GM21717 (cell line): Measurements from ENCODE around the gene OTULIN.

Experiments
- ATAC-seq: cut with Tn5 transposase; IDR thresholded peaks from one replicate; pipeline ENCODE4 v1.9.1; 2021; ENCODE audit warnings: mild to moderate bottlenecking, moderate library complexity; ENCODE audit not compliant: unreplicated experiment

Gene OTULIN

DNA sequence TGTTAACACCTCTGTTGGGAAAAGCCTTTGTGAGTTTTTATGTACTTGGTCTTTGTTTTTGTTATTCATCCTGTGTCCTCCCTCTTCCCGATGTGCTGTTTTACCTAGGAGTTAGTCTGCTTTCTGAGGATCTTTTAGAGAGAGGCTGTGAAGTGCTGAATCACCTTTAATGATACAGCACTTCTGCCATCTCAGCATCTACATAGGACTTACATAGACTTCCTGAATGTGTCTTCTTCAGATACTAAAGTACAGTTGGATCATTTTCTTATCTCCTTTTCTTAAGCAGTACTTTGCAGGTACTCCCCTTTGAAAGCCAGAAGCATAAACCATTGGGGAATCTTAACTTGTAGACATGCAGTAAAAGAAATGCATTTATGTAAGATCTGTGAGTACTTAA lies 31.5 kb downstream of the OTULIN start:
- ATAC-seq = no peak

DNA sequence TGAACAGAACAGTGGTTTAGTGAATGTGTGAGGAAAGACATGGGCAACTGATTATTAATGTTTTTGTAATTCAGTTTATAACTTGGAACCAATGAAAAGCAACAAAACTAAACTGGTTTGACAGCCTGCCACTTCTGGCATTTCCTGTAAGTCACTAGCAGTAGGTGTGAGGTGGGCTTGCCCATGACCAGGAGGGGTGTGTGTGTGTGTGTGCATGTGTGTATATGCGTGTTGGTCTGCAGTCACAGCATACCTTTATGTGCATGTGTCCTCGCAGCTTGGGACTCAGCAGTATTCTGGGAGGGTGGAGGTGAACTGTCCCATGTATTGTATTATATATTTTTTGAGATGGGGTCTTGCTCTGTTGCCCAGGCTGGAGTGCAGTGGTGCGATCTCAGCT lies 32.3 kb downstream of the OTULIN start:
- ATAC-seq = no peak

DNA sequence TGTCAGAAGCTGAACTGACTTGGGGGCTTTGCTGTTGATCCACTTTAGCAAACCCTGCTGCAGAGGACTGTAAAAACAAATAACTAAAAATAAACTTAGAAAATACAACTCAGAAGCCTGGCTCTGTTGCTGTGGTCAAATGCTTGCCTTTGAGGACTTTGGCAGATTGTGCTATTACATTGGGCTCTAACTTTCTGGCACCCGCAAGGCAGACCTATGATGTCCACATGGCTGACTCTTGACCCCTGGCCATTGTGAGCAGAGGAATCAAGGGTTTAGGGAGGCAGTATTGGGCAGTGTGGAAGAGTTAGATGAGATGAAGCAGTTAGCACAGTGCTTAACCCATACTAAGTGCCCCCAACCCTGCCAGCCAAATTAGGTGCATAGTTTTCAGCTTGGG lies 34.0 kb downstream of the OTULIN start:
- no peak for ATAC-seq

DNA sequence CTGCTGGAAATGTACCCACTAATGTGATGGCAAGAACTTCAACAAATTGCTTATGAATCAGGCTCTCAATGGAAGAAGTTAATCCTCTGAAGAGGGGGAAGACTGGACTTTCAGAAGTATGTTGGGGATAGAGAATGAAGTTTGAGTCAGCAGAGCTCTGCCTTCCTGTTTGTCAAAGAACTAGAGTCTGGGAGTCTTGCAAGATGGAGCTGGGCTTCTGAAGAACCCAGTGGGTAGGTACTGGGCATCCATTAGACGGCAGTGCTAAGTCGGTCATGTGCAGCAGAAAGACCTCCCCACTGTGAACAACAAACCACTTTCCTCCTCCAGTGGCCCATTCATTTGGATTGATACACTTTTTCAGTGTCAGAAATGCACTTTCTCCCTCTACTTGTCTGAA lies 34.6 kb downstream of the OTULIN start:
- ATAC-seq = no peak

DNA sequence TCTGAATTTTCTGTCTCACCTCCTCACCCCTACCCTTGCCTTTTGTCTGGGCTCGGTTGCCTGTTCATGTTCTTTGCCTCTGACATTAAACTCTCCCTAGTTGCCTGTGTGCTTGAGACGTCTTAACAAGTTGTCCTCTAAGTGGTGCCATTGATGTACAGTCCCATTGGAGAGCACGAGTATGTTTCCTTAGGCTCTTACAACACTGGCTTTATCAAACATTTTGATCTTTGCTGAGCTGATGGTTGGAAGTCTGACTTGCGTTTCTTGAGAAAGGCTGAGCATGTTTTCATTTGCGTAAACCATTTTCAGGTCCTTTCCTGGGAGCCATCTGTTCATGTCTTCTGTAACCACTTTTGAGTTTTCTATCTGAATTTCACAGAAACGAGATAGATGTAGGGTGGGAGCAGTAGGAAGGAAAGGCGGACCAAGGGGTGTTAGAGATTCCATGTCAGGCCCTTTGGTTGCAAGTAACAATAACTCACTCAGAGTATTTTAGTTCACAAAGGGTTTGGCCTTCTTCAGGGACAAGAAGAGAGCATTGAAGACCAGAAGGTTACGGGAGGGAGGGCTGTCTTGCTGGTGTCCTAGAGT lies 35.4 kb downstream of the OTULIN start:
- ATAC-seq = no peak

DNA sequence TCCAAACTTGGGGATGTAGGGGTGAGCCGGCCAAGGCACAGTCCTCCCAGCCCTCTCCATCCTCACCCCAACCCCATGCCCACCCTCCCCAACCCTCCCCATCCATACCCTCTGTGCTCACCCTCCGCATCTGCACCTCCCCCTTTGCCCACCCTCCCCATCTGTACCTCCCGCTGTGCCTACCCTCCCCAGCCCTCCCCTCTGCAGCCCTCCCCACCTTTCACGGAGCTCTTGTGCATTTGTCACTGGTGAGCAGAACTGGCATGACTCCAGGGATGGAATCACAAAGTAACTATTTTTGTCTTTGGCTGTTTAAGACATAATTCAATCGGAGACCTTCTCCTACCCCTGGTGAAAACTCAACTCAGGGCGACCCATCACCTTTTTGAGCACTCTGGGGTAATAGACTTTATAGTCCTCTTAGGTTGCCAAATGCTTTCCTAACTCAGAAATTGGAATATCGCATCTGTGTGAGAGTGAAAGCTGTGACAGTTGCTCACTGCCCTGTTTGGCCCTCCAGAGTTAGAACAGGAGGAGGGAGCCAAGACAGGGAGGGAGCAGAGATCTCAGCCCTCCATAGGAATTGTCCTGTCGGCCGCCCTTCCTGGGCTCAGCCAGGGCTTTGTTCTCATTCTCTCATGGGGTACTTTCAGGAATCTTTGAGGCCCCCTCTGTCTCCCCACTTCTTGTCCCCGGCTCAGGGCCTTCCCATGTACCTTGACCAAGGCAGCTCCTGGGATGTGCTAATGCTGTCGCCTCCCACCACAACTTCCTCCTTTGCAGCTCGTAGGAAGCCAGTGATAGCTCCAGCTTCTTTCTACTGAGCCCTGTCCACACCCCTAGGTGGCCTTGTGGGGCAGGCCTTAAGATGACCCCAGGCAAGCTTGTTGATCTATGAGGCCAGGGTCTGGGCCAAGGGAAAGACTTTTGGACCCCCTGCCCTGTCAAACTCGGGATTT lies 36.2 kb downstream of the OTULIN start:
- no peak for ATAC-seq

DNA sequence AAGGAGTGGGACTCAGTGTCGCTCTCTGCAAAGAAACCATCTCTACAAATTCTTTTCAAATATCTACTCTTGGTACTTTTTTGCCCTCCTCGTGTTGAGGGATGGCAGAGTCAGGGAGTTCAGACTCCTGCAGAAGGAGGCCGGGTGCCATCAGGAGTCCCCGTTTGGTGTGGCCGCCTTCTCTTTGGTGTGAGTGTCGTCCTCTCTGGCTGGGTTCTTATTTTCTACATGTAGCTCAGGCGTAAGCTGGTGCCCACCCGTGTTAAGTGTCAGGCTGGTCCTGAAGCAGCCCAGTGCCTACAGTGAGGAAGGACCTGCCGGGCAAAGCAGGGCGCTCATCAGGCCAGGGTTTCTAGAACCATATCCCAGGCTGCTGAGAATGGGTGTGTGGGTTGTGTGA lies 37.0 kb downstream of the OTULIN start:
- no peak for ATAC-seq

DNA sequence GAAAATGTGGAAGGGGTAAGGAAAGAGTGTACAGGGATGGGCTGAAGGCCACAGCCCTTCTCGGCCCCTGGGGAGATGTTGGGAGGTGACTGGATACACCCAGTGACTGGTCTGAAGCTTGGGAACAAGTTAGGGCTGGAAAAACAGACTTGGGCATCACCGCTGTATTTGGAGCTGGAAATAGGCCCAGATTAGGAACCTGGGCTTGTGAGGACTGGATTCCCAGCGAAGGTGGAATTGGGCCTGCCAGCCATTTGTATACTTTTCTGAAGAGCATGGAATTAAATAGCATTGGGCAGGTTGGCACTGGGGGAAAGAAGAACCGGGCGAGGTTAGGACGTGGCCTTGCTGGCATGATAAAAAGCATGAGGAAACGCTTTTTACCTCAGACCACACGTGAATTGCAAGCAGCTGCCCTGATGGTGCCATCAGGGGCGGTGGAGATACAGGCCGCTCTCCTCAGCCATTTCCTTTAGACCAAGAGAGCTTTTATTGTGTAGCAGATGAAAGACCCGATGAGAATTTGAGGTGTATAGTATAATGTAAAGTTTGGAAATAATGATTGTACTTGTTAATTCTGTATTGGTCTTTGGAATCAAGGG lies 37.8 kb downstream of the OTULIN start:
- no peak for ATAC-seq

DNA sequence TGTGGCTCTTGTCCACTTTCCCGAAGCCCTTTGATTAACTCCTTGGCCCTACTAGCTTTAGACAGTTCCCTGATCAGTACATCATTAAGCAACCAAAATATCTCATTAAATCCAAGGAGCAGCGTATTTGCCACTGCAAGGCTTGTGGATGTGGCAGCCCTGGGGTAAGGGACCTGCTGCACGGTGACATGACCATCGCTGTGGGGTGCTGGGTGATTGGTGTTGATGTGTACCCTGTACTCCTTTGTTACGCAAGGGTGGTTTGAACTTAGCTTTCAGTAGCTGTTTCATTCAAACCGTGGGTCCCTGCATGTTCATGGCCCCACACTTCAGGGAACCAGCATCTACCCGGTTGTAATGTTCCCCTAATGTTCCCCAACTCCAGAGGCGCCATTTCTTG lies 41.0 kb downstream of the OTULIN start:
- ATAC-seq = no peak

DNA sequence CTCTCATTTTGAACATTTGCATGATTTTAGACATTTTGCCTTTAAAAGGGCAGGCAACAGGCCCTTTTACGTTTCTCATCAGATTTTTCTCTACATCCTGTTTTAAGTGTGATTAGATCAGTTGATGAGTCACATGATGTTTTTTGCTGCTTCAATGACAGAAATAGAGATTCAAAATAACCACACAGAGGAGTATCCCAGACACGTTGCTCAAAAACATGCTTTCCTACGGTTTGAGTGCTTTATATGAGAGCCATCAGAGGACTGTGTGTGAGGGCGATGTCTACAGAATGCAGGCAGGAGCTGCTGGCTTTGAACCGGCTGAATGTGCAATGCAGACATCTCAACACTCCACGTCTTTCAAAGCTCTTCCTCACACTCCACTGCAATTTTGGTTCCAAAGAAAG lies 42.1 kb downstream of the OTULIN start:
- ATAC-seq = no peak

DNA sequence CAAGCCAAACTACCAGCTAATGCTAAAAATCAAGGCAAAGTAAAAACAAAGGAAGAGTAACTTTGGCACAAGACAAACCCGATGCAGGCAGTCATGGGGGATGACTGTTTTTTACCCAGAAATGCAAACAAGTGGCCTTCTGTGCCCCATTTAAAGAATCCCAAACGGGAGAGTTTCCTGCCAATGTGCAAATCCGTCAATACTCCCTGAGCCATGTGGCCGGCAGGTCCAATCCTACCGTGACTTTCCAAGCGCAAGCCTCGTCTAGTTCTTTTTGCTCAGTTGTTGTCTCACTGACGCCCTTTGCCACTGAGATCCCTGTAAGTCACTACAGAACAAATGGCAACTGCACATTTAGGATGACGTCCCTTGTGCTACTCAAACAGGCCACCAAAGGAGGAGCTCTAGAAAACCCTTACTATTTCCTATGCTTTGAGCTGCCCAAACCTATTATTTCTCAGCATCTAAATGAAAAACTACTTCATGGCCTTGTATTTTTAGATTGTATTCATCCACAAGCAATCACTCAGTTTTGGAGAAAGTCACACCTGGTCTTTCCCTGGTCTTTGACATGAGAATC lies 43.4 kb downstream of the OTULIN start:
- no peak for ATAC-seq

DNA sequence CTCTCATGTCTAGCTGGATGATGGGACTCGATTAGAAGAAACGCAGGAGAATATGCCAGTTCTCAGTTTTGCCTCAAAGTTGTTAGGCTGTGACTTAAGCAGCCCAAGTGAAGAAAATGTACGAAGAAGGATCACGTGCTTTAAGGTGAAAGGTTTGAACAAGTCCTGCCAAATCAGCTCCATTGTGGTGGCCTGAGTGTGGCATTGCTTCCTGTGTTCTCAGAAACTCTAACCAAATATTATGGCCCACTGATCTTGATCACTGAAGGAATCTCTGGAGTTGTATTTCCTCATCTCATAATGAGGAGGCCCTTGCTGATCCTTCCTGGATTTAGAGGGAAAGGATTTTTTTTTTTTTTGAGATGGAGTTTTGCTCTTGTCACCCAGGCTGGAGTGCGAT lies 44.0 kb downstream of the OTULIN start:
- ATAC-seq = no peak

DNA sequence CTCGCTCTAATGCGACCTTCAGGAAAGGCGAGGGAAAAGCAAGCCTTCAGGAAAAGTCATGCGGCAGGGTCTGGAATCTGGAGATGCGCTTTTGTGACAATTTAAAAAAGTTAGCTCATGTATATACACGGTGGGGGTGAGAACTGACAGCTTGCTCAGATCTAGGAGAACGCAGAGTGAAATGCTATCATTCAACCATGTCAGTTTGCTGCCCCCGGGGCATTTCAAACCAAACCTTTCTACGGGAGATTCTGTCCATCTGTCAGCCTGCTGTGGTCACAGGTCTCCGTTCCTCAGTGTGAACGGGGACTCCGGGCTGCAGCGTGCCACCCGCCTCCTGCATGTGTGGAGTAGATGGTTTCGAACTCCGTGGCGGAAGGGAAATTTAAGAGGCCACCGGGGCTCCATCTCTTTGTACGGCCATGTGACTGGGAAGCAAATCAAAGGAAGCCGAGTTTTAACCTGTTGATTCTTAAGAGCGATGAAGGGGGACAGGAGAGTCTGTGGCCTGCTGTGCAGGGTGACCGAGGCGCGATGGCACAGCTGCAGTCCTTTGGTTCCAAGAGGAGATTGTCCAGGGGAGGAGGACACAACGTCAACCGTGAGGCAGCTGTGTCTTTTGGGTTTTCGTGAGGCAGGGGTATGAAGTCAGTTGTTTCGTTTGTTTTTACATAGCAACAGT lies 45.9 kb downstream of the OTULIN start:
- ATAC-seq = no peak

DNA sequence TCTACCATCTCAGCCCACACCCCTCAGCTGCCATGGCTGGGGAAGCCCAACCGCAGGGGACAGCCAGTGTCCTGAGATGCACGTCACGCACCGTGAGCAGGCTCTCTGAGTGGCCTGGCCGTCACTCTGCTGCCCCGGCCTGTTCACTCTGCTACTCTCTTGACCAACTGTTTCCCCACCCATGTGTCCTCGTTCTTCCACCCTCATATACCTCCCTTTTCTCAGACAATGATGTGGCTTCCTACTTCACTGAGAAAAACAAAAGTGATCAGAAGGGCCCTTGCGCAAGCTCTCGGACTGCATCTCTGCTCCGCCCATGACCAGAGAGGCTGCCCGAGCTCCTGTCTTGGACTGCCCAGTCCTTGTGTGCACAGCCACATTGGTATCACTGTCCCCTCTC lies 47.6 kb downstream of the OTULIN start:
- ATAC-seq = no peak

DNA sequence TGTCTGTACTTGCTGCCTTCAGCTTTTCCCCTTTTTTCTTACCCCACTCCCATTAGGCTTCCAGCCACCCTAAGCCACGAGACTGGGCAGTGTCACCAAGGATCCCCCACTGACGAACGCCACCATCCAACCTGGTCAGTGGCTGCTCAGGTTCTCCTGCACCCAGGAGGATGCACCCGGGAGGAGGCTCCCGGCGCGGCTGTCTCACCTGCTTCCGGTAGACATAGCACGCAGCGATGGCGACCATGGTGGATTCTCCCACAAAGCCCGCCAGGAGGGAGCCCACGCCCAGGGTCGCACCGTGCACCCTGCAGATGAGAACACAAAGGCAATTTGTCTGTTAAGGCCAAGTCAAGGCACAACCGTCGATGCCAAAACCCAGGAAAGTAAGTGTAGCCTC lies 48.1 kb downstream of the OTULIN start:
- no peak for ATAC-seq

DNA sequence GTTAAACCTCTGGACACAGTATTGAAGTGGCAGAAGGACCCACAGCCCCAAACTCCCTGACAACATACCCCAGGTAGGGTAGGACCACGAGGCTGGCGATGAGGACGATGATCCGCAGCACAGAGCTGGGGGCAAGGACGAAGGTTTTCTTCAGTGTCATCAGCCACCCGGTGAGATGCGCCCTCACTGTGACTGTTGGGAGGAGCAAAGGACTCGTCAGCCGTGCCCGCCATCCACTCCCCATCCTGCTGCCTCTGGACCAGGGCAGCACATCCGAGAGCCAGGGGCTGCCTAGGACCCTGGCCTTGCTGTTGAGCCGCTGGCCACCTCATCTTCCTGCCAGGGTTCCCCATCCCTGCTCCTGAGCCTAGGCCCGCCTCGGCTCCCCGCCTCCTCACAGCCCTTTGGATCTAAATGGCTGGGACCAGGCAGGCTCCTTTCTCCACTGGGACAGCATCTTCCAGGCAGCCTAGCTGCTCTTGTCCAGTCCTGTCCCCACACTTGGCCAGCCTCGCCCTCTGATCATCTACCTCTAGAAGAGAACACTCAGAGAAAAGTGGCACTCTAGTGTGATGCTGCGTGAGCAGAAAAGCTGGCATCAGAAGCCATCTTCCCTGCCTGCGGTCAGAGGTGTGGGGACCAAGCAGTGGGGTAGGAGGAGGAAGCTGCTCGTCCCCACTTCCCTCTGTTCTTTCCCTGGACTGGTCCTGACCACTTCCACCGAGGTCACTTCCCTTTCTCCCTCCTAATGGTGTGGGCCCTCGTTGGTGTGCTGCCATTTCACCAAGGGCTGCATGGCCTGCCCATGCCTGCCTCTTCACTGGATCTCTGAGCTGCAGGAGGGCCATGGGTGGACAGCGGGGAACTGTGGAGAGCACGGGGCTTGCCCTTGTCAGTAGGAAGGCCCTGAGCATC lies 49.2 kb downstream of the OTULIN start:
- ATAC-seq = no peak

DNA sequence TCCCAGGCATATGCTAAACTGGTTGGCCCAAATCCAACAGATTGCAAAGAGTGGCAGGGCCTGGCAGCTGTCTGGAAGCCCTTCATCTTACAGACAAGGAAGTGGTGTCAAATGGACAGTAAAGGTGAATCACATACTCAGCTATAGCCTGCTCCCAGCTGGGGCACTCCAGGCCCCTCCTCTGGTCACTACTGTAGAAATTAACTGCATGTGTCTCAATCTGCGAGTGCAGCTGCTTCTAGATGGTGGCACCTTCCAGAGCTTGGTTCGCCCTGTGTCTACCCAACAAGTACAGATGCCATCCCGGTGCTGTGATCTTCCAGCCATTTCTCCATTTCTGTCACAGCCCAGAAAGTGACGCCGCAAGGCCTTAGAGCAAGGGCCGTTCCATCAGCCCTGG lies 50.2 kb downstream of the OTULIN start:
- ATAC-seq = no peak

DNA sequence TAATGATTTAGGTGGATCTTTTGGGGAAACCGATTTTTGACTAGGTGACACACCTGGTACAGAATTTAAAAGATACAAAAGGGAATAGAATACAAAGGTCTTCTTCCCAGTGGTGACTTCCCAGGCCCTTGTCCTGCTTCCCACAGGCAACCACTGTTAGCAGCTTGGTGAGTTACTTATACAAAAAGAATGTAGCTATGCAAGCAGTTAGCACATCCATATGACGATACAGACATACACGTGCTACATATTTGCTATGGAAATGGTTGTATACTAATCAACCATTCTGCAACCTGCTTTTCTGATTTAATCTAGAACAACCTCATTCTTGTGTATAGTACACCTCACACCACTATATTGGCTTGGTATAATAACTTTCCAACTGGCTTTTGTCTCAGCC lies 51.0 kb downstream of the OTULIN start:
- ATAC-seq = no peak

DNA sequence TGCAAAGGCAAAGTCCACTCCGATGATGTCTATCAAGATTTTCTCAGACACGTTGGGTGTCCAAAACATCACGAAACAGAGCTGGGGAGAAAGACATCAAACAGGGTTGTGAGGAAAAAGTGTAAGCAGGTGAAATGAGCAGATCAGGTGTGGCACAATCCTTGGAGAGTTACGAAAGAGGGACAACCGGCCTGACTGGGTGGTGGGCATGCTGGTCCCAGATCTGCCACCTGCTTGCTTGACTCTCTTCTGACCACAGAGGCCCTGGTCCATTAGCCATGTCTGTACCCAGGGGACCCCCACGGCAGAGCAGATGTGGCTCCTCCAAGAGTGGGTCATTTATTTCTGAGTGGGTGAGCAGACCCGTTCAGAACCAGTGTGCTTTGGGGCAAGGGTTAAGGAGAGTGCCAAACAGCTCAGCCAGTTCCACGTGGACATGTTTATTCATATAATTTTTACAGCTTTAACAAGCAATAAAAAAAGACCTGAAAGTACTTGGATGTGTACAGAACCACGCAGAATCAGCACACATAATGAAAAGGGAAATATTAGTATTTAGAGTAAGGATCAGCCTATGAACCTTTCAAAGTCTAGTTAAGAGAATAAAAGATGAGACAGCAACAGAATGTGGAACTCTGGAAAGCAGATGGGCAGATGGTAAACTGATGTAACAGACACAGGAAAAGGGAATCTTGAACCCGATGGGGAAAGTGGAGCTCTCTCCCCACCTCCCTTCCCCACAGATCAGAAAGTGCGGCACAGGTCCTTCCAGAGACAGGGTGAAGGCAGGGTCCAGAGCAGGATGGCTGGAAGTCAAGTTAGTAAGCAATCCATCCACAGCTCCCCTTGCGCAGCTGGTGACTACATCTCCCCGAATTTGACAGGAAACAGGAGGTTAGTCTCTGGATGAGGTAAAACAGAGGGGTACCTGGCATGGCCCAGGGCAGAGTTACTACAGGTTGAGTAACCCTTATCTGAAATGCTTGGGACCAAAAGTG lies 52.5 kb downstream of the OTULIN start:
- no peak for ATAC-seq
